Stimulated activated CD8-positive, alpha-beta memory T cell treated with anti-CD3 and anti-CD28 coated beads, Interleukin-7, amount 100 ng/mL, for 4 hours (primary cell): Measurements from ENCODE around the gene HOXC6.

Source experiments
- DNase-seq, 2 donors: peaks; one replicate each; pipeline ENCODE4 v3.0.0-alpha.2; 2020; ENCODE audit warnings: low read depth in 2 of 2

HOXC6 gene

GRCh38 chr12:53990311-53991076 is 37.7 kb upstream of the HOXC6 start:
- no peak for DNase-seq

GRCh38 chr12:53991077-53991460 is 37.2 kb upstream of the HOXC6 start:
- DNase-seq, result no peak

GRCh38 chr12:53992377-53992889 is 35.8 kb upstream of the HOXC6 start:
- no peak for DNase-seq

GRCh38 chr12:53993162-53994008 is 34.9 kb upstream of the HOXC6 start:
- no peak for DNase-seq

- no peak for DNase-seq
Measured at GRCh38 chr12:53994009-53994263, 34.3 kb upstream of the HOXC6 start.

GRCh38 chr12:53994264-53995001 is 33.8 kb upstream of the HOXC6 start:
- DNase-seq, result no peak

GRCh38 chr12:53995002-53995377 is 33.2 kb upstream of the HOXC6 start:
- no peak for DNase-seq

GRCh38 chr12:53995378-53996239 is 32.6 kb upstream of the HOXC6 start:
- DNase-seq, result no peak

GRCh38 chr12:53996240-53997203 is 31.7 kb upstream of the HOXC6 start:
- no peak for DNase-seq

- no peak for DNase-seq
Measured at GRCh38 chr12:53997204-53998109, 30.8 kb upstream of the HOXC6 start.

- DNase-seq, result no peak
Measured at GRCh38 chr12:53998110-53998899, 29.9 kb upstream of the HOXC6 start.

GRCh38 chr12:53998900-53999236 is 29.4 kb upstream of the HOXC6 start:
- DNase-seq, result no peak

- no peak for DNase-seq
Measured at GRCh38 chr12:53999559-54000115, 28.6 kb upstream of the HOXC6 start.

GRCh38 chr12:54000116-54001114 is 27.8 kb upstream of the HOXC6 start, which contains the start of gene HOXC9:
Gene HOXC9 (plus strand): TSS chr12:54000161. CDS start chr12:54000189, 28 bp downstream.
- no peak for DNase-seq

GRCh38 chr12:54001283-54002187 is 26.7 kb upstream of the HOXC6 start:
- DNase-seq, result no peak
